ENCODE results near the gene TMCC3.

- TF ChIP-seq, protein P1, sequence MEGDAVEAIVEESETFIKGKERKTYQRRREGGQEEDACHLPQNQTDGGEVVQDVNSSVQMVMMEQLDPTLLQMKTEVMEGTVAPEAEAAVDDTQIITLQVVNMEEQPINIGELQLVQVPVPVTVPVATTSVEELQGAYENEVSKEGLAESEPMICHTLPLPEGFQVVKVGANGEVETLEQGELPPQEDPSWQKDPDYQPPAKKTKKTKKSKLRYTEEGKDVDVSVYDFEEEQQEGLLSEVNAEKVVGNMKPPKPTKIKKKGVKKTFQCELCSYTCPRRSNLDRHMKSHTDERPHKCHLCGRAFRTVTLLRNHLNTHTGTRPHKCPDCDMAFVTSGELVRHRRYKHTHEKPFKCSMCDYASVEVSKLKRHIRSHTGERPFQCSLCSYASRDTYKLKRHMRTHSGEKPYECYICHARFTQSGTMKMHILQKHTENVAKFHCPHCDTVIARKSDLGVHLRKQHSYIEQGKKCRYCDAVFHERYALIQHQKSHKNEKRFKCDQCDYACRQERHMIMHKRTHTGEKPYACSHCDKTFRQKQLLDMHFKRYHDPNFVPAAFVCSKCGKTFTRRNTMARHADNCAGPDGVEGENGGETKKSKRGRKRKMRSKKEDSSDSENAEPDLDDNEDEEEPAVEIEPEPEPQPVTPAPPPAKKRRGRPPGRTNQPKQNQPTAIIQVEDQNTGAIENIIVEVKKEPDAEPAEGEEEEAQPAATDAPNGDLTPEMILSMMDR (IDR thresholded peaks at IDR 0.05): no peak
- no peak for TF ChIP-seq POLR2AphosphoS5 (IDR thresholded peaks at IDR 0.05; ENCODE audit: low read depth, low read length)
- TF ChIP-seq, protein P2, sequence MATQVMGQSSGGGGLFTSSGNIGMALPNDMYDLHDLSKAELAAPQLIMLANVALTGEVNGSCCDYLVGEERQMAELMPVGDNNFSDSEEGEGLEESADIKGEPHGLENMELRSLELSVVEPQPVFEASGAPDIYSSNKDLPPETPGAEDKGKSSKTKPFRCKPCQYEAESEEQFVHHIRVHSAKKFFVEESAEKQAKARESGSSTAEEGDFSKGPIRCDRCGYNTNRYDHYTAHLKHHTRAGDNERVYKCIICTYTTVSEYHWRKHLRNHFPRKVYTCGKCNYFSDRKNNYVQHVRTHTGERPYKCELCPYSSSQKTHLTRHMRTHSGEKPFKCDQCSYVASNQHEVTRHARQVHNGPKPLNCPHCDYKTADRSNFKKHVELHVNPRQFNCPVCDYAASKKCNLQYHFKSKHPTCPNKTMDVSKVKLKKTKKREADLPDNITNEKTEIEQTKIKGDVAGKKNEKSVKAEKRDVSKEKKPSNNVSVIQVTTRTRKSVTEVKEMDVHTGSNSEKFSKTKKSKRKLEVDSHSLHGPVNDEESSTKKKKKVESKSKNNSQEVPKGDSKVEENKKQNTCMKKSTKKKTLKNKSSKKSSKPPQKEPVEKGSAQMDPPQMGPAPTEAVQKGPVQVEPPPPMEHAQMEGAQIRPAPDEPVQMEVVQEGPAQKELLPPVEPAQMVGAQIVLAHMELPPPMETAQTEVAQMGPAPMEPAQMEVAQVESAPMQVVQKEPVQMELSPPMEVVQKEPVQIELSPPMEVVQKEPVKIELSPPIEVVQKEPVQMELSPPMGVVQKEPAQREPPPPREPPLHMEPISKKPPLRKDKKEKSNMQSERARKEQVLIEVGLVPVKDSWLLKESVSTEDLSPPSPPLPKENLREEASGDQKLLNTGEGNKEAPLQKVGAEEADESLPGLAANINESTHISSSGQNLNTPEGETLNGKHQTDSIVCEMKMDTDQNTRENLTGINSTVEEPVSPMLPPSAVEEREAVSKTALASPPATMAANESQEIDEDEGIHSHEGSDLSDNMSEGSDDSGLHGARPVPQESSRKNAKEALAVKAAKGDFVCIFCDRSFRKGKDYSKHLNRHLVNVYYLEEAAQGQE (IDR thresholded peaks at IDR 0.05; ENCODE audit: insufficient read depth in 1 of 2, low read depth in 2 of 2, low read length in 1 of 2): no peak
- TF ChIP-seq TCF7L2 (IDR thresholded peaks at IDR 0.05; ENCODE audit: low read depth, low read length): no peak
Measured at GRCh38 chr12:94631058-94631457, 19.3 kb downstream of the TMCC3 start.

All from Panc1 (cell line).